T-helper 1 cell treated with Interleukin-12 subunit alpha and Interleukin-12 subunit beta and Interleukin-4 antibody, amounts not matched to agents 30 μg/mL and 1 μg/mL, for 36 hours (primary cell): ENCODE results near the gene TAS1R3.

Experiments
- H3K27ac Mint-ChIP-seq: one replicate; pipeline ENCODE4 v1.8.0; 2021; ENCODE audit warnings: mild to moderate bottlenecking, mixed read lengths
- H3K27me3 Mint-ChIP-seq: one replicate; pipeline ENCODE4 v1.8.0; 2021; ENCODE audit warnings: low read depth, mixed read lengths
- H3K36me3 Mint-ChIP-seq: one replicate; pipeline ENCODE4 v1.8.0; 2021; ENCODE audit warnings: low read depth, mixed read lengths
- H3K4me1 Mint-ChIP-seq: one replicate; pipeline ENCODE4 v1.8.0; 2021; ENCODE audit warnings: low read depth, mixed read lengths
- H3K4me3 Mint-ChIP-seq: one replicate; pipeline ENCODE4 v1.8.0; 2021; ENCODE audit warnings: mild to moderate bottlenecking, moderate library complexity, mixed read lengths
- H3K9me3 Mint-ChIP-seq: one replicate; pipeline ENCODE4 v1.8.0; 2021; ENCODE audit warnings: mixed read lengths

TAS1R3 gene

GRCh38 chr1:1321477-1321876, 9.6 kb upstream of the TAS1R3 start:
- H3K4me3 Mint-ChIP-seq = no peak overlapping the region
- H3K36me3 Mint-ChIP-seq = peaks cover 11% of the 10 kb centered on the region
- no peak overlapping the region for H3K27ac Mint-ChIP-seq
- H3K9me3 Mint-ChIP-seq = no peaks in the 10 kb centered on the region
- no peaks in the 10 kb centered on the region for H3K27me3 Mint-ChIP-seq
- peaks cover 20% of the 10 kb centered on the region for H3K4me1 Mint-ChIP-seq

GRCh38 chr1:1322418-1322817, 8.7 kb upstream of the TAS1R3 start:
- Mint-ChIP-seq H3K9me3 (no peaks in the 10 kb centered on the region), H3K4me1 (peaks cover 20% of the 10 kb centered on the region), H3K27ac (peak overlapping the region; percentile 78)

GRCh38 chr1:1322952-1323351, 8.1 kb upstream of the TAS1R3 start:
- peaks cover 6% of the 10 kb centered on the region for H3K36me3 Mint-ChIP-seq
- H3K4me3 Mint-ChIP-seq = peak overlapping the region; percentile 85
- peaks cover 20% of the 10 kb centered on the region for H3K4me1 Mint-ChIP-seq
- peak overlapping the region; percentile 67 for H3K27ac Mint-ChIP-seq
- no peaks in the 10 kb centered on the region for H3K27me3 Mint-ChIP-seq
- H3K9me3 Mint-ChIP-seq = no peaks in the 10 kb centered on the region

More at GRCh38 chr1:1322418-1322817, 8.7 kb upstream of the TAS1R3 start:
- Mint-ChIP-seq H3K4me3 (peak overlapping the region; percentile 79), H3K36me3 (peaks cover 8% of the 10 kb centered on the region), H3K27me3 (no peaks in the 10 kb centered on the region)

- peak overlapping the region; percentile 91 for H3K4me3 Mint-ChIP-seq
- peaks cover 20% of the 10 kb centered on the region for H3K4me1 Mint-ChIP-seq
- H3K36me3 Mint-ChIP-seq = peaks cover 6% of the 10 kb centered on the region
- H3K9me3 Mint-ChIP-seq = no peaks in the 10 kb centered on the region
- H3K27ac Mint-ChIP-seq = no peak overlapping the region
- no peaks in the 10 kb centered on the region for H3K27me3 Mint-ChIP-seq
Observed at GRCh38 chr1:1324084-1324523, 7.0 kb upstream of the TAS1R3 start.

GRCh38 chr1:1324524-1325287, 6.4 kb upstream of the TAS1R3 start, which contains the start of the genes CPTP and INTS11:
Gene CPTP (plus strand): TSS chr1:1324802. CDS start chr1:1326911, 2,109 bp downstream.
Gene INTS11 (minus strand): TSS chr1:1324660. CDS start chr1:1324608, 52 bp downstream.
- Mint-ChIP-seq H3K36me3 (peaks cover 6% of the 10 kb centered on the region), H3K9me3 (no peaks in the 10 kb centered on the region), H3K27me3 (no peaks in the 10 kb centered on the region), H3K4me1 (peaks cover 20% of the 10 kb centered on the region), H3K4me3 (peak within 1 kb of the TSS; percentile 91), H3K27ac (peak within 1 kb of the TSS; percentile 92)

- H3K4me1 Mint-ChIP-seq = peaks cover 21% of the 10 kb centered on the region
- peaks cover 6% of the 10 kb centered on the region for H3K36me3 Mint-ChIP-seq
- H3K4me3 Mint-ChIP-seq = peak overlapping the region; percentile 83
- no peaks in the 10 kb centered on the region for H3K9me3 Mint-ChIP-seq
- H3K27ac Mint-ChIP-seq = peak overlapping the region; percentile 80
- no peaks in the 10 kb centered on the region for H3K27me3 Mint-ChIP-seq
Observed at GRCh38 chr1:1325288-1326074, 5.6 kb upstream of the TAS1R3 start.

GRCh38 chr1:1326075-1326605, 4.9 kb upstream of the TAS1R3 start:
- no peaks in the 10 kb centered on the region for H3K27me3 Mint-ChIP-seq
- H3K4me3 Mint-ChIP-seq = peak overlapping the region; percentile 83
- H3K36me3 Mint-ChIP-seq = peaks cover 6% of the 10 kb centered on the region
- H3K27ac Mint-ChIP-seq = peak overlapping the region; percentile 80
- H3K4me1 Mint-ChIP-seq = peaks cover 21% of the 10 kb centered on the region
- H3K9me3 Mint-ChIP-seq = no peaks in the 10 kb centered on the region

GRCh38 chr1:1327291-1327690, 3.8 kb upstream of the TAS1R3 start:
- no peaks in the 10 kb centered on the region for H3K27me3 Mint-ChIP-seq
- no peaks in the 10 kb centered on the region for H3K9me3 Mint-ChIP-seq
- H3K4me3 Mint-ChIP-seq = no peak overlapping the region
- H3K36me3 Mint-ChIP-seq = peaks cover 4% of the 10 kb centered on the region
- H3K27ac Mint-ChIP-seq = peak overlapping the region; percentile 36
- peaks cover 16% of the 10 kb centered on the region for H3K4me1 Mint-ChIP-seq

GRCh38 chr1:1328254-1328653, 2.8 kb upstream of the TAS1R3 start:
- no peak overlapping the region for H3K27ac Mint-ChIP-seq
- no peaks in the 10 kb centered on the region for H3K27me3 Mint-ChIP-seq
- H3K4me3 Mint-ChIP-seq = no peak overlapping the region
- H3K36me3 Mint-ChIP-seq = peaks cover 3% of the 10 kb centered on the region
- no peaks in the 10 kb centered on the region for H3K9me3 Mint-ChIP-seq
- peaks cover 11% of the 10 kb centered on the region for H3K4me1 Mint-ChIP-seq

- Mint-ChIP-seq H3K27me3 (no peaks in the 10 kb centered on the region), H3K27ac (no peak overlapping the region), H3K9me3 (no peaks in the 10 kb centered on the region), H3K4me3 (no peak overlapping the region), H3K4me1 (peaks cover 7% of the 10 kb centered on the region), H3K36me3 (peaks cover 3% of the 10 kb centered on the region)
Observed at GRCh38 chr1:1329304-1330210, 1.5 kb upstream of the TAS1R3 start.

- Mint-ChIP-seq H3K27me3 (no peaks in the 10 kb centered on the region), H3K9me3 (no peaks in the 10 kb centered on the region), H3K27ac (no peak overlapping the region), H3K36me3 (peaks cover 3% of the 10 kb centered on the region), H3K4me1 (peaks cover 7% of the 10 kb centered on the region), H3K4me3 (no peak overlapping the region)
Observed at GRCh38 chr1:1330366-1331067, 563 bp upstream of the TAS1R3 start.

GRCh38 chr1:1332031-1332755, 1.1 kb downstream of the TAS1R3 start:
- Mint-ChIP-seq H3K9me3 (no peaks in the 10 kb centered on the region), H3K4me1 (peaks cover 3% of the 10 kb centered on the region), H3K27me3 (no peaks in the 10 kb centered on the region), H3K27ac (no peak overlapping the region), H3K4me3 (no peak overlapping the region), H3K36me3 (peaks cover 3% of the 10 kb centered on the region)
